ENCODE data around the gene CPA4.
"Not testable (repeated sequence)": the region's sequence is repeated elsewhere in the genome, so short reads cannot be mapped to it uniquely, and the experiment has no call there.

The CPA4 gene

GRCh38 chr7:130297628-130298543 lies 4.9 kb downstream of the CPA4 start:
- DNase-seq (ENCODE audit: low read depth, low spot score), result no peak

GRCh38 chr7:130298544-130299326 lies 5.8 kb downstream of the CPA4 start:
- H3K4me3 ChIP-seq (ENCODE audit: low read length), result no peak overlapping the region
- DNase-seq (ENCODE audit: low read depth, low spot score), result no peak

More at GRCh38 chr7:130297628-130298543, 4.9 kb downstream of the CPA4 start:
- no peak overlapping the region for H3K4me3 ChIP-seq (ENCODE audit: low read length)

- H3K4me3 ChIP-seq (ENCODE audit: low read length), result no peak overlapping the region
- DNase-seq (ENCODE audit: low read depth, low spot score), result no peak
Observed at GRCh38 chr7:130299866-130300265, 6.9 kb downstream of the CPA4 start.

GRCh38 chr7:130301501-130302020 lies 8.6 kb downstream of the CPA4 start:
- no peak for DNase-seq (ENCODE audit: low read depth, low spot score)
- no peak overlapping the region for H3K4me3 ChIP-seq (ENCODE audit: low read length)

GRCh38 chr7:130302649-130303048 lies 9.7 kb downstream of the CPA4 start:
- no peak overlapping the region for H3K4me3 ChIP-seq (ENCODE audit: low read length)
- DNase-seq (ENCODE audit: low read depth, low spot score), result no peak

GRCh38 chr7:130303127-130303526 lies 10.2 kb downstream of the CPA4 start:
- no peak overlapping the region for H3K4me3 ChIP-seq (ENCODE audit: low read length)
- no peak for DNase-seq (ENCODE audit: low read depth, low spot score)

GRCh38 chr7:130303551-130303950 lies 10.6 kb downstream of the CPA4 start:
- H3K4me3 ChIP-seq (ENCODE audit: low read length), result no peak overlapping the region
- DNase-seq (ENCODE audit: low read depth, low spot score), result peak; percentile 51

- no peak for DNase-seq (ENCODE audit: low read depth, low spot score)
- no peak overlapping the region for H3K4me3 ChIP-seq (ENCODE audit: low read length)
Observed at GRCh38 chr7:130303982-130304381, 11.0 kb downstream of the CPA4 start.

- H3K4me3 ChIP-seq (ENCODE audit: low read length), result no peak overlapping the region
- DNase-seq (ENCODE audit: low read depth, low spot score), result no peak
Observed at GRCh38 chr7:130304878-130305277, 11.9 kb downstream of the CPA4 start.

GRCh38 chr7:130305433-130306042 lies 12.6 kb downstream of the CPA4 start:
- no peak overlapping the region for H3K4me3 ChIP-seq (ENCODE audit: low read length)
- DNase-seq (ENCODE audit: low read depth, low spot score), result no peak

GRCh38 chr7:130309986-130310385 lies 17.0 kb downstream of the CPA4 start:
- H3K4me3 ChIP-seq (ENCODE audit: low read length), result no peak overlapping the region
- peak; percentile 68 for DNase-seq (ENCODE audit: low read depth, low spot score)

- H3K4me3 ChIP-seq (ENCODE audit: low read length), result no peak overlapping the region
- no peak for DNase-seq (ENCODE audit: low read depth, low spot score)
Observed at GRCh38 chr7:130314305-130314704, 21.3 kb downstream of the CPA4 start.

- DNase-seq (ENCODE audit: low read depth, low spot score), result no peak
Observed at GRCh38 chr7:130319541-130319940, 26.6 kb downstream of the CPA4 start.

GRCh38 chr7:130321542-130322229 lies 28.7 kb downstream of the CPA4 start:
- not testable (repeated sequence) for DNase-seq (ENCODE audit: low read depth, low spot score); H3K4me3 ChIP-seq (ENCODE audit: low read length)

More at GRCh38 chr7:130319541-130319940, 26.6 kb downstream of the CPA4 start:
- H3K4me3 ChIP-seq (ENCODE audit: low read length), result no peak overlapping the region

- DNase-seq (ENCODE audit: low read depth, low spot score), result no peak
- H3K4me3 ChIP-seq (ENCODE audit: low read length), result no peak overlapping the region
Observed at GRCh38 chr7:130322615-130323014, 29.7 kb downstream of the CPA4 start.

GRCh38 chr7:130324306-130324943 lies 31.5 kb downstream of the CPA4 start:
- no peak overlapping the region for H3K4me3 ChIP-seq (ENCODE audit: low read length)
- DNase-seq (ENCODE audit: low read depth, low spot score), result no peak

- no peak for DNase-seq (ENCODE audit: low read depth, low spot score)
- H3K4me3 ChIP-seq (ENCODE audit: low read length), result no peak overlapping the region
Observed at GRCh38 chr7:130329681-130330080, 36.7 kb downstream of the CPA4 start.

- no peak overlapping the region for H3K4me3 ChIP-seq (ENCODE audit: low read length)
Observed at GRCh38 chr7:130332259-130333053, 39.5 kb downstream of the CPA4 start.

More at GRCh38 chr7:130332259-130333053, 39.5 kb downstream of the CPA4 start:
- no peak for DNase-seq (ENCODE audit: low read depth, low spot score)
